ENCODE data around the gene CYFIP1. TPM values are rescaled to one million over a fixed set of nuclear protein-coding genes. Genes with fewer than 3 reads are reported as not detected.
A peak's percentile ranks its signal among the peaks of the same experiment; 100 is the strongest.

Gene CYFIP1
- total RNA-seq, 3 donors from 2014 or later = 139 to 210 (median 143) TPM

- intact Hi-C loops (cut with DNase I, micrococcal nuclease) = no loop called here
- H3K9me3 ChIP-seq = no peaks in the 10 kb centered on the region
- no peak for TF ChIP-seq CTCF (IDR thresholded peaks at IDR 0.05)
- DNase-seq (no peak), ATAC-seq (no peak)
- H3K4me1 ChIP-seq (ENCODE audit: low read depth) = no peaks in the 10 kb centered on the region
- H3K4me3 ChIP-seq = no peak overlapping the region
- no peaks in the 10 kb centered on the region for H3K36me3 ChIP-seq (ENCODE audit: low read depth)
Observed at GRCh38 chr15:22874966-22875365, 105.2 kb downstream of the CYFIP1 start.

DNA sequence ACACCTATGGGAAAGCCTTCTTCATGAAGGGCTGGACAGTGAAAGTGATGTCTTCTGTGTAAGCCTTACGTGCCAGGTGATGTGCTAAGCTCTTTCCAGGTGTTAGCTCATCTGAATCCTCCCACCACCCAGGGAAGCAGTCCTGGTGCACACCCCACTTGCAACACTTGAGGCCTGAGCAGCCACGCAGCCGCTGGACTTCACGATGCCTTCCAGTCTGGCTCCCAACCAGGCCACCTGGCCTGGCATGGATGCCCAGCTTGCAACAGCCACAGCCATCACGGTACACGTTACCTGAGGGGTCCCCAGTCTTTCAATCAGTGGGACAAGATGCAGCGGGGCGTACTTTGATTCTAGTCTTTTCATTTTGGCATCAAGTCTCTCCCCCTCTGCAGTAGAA, 105.9 kb downstream of the CYFIP1 start:
- DNase-seq = no peak
- H3K36me3 ChIP-seq (ENCODE audit: low read depth) = no peaks in the 10 kb centered on the region
- no peak for ATAC-seq
- H3K9me3 ChIP-seq = no peaks in the 10 kb centered on the region
- intact Hi-C loops (cut with DNase I, micrococcal nuclease) = no loop called here
- no peak for TF ChIP-seq CTCF (IDR thresholded peaks at IDR 0.05)
- H3K4me1 ChIP-seq (ENCODE audit: low read depth) = no peaks in the 10 kb centered on the region
- no peak overlapping the region for H3K4me3 ChIP-seq

DNA sequence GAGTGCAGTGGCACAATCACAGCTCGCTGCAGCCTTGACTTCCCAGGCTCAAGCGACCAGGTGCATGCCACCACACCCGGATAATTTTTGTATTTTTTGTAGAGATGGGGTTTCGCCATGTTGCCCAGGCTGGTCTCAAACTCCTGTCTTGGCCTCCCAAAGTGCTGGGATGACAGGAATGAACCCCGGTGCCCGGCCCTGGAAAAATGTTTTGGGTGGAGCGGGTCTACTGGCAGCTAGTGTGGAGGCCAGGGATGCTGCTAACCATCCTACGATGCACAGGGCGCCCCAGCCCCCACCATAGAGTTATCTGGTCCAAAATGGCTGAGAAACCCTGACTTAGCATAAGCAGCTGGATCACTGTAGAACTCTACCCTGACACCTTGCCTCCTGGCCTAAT, 106.3 kb downstream of the CYFIP1 start:
- TF ChIP-seq CTCF (IDR thresholded peaks at IDR 0.05) = no peak
- Histone ChIP-seq H3K4me3 (no peak overlapping the region), H3K36me3 (ENCODE audit: low read depth) (no peaks in the 10 kb centered on the region), H3K4me1 (ENCODE audit: low read depth) (no peaks in the 10 kb centered on the region), H3K9me3 (no peaks in the 10 kb centered on the region)
- no peak for DNase-seq
- intact Hi-C loops (cut with DNase I, micrococcal nuclease) = no loop called here
- ATAC-seq = no peak

DNA sequence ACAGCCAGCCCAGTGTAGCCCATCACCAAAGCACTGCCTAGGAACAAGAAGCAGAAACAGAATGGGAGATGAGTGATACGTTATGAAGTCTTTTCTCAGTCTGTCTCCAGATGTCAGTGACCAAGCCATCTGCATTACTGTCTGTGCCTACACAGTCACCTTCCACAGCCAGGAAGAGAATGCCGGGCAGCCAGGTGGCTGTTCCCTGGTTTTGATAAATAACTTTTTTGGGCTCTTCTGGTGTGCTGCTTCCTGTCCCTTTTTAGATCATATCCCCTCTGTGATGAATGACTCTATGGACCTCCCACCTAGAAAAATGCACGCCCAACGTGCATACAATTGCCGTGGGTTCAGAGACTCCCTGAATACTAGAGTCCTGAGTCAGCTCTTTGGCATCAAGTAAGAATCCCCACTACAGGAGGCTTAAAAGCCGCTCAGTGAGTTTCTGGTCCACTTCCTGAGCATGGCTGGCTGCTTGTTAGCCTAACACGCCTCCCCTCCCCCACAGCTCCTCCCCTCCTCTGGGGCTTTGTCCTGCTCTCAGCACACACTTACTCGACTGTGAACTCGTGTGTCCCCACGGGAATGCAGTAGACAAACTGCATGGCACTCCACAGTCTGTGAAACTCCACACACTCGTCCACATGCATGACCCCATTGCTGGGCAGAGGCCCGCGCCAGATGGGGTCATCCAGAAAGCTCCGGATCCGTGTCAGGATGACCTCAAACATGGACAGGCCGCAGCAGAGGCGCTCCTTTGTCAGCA, 107.0 kb downstream of the CYFIP1 start:
- H3K4me3 ChIP-seq = no peak overlapping the region
- no peaks in the 10 kb centered on the region for H3K9me3 ChIP-seq
- intact Hi-C loops (cut with DNase I, micrococcal nuclease) = no loop called here
- DNase-seq (no peak), ATAC-seq (no peak)
- no peak for TF ChIP-seq CTCF (IDR thresholded peaks at IDR 0.05)
- no peaks in the 10 kb centered on the region for H3K4me1 ChIP-seq (ENCODE audit: low read depth)
- H3K36me3 ChIP-seq (ENCODE audit: low read depth) = no peaks in the 10 kb centered on the region

DNA sequence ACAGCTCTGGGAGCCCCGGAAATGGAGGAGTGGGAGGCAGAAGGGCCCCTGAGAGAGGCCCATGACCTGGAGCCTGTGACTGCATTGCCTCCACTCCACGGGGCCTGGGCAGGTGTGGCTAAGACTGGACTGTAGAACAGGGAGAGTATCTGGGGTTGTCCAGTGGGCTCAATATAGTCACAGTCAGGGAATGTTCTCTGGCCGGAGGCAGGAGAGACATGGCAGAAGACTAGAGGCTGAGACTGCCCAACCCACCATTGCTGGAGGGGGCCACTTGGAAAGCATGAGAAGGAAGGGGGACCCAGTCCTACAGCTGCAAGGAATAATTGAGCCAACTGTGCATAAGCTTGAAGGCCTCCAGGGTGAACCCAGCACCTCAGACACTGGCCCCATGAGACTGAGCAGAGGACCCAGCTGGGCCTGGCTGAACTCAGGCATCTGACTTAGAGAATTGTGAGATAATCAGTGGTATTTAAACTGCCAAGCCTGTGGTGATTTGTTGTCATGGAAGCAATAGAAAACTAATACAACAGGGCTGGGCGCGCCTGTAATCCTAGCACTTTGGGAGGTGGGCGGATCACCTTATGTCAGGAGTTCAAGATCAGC, 108.6 kb downstream of the CYFIP1 start:
- TF ChIP-seq CTCF (IDR thresholded peaks at IDR 0.05) = no peak
- peak; percentile 52 for ATAC-seq
- no peak for DNase-seq
- Histone ChIP-seq H3K36me3 (ENCODE audit: low read depth) (no peaks in the 10 kb centered on the region), H3K4me3 (no peak overlapping the region), H3K9me3 (no peaks in the 10 kb centered on the region), H3K4me1 (ENCODE audit: low read depth) (no peaks in the 10 kb centered on the region)
- intact Hi-C loops (cut with DNase I, micrococcal nuclease) = no loop called here

All from mucosa of descending colon (tissue), 3 donors.